GM21515 (cell line): ENCODE results near the gene LIN7A.

ENCODE experiments used
- ATAC-seq: cut with Tn5 transposase; IDR thresholded peaks from one replicate; pipeline ENCODE4 v1.9.1; 2021; ENCODE audit not compliant: unreplicated experiment

Gene LIN7A, protein sequence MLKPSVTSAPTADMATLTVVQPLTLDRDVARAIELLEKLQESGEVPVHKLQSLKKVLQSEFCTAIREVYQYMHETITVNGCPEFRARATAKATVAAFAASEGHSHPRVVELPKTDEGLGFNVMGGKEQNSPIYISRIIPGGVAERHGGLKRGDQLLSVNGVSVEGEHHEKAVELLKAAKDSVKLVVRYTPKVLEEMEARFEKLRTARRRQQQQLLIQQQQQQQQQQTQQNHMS

DNA sequence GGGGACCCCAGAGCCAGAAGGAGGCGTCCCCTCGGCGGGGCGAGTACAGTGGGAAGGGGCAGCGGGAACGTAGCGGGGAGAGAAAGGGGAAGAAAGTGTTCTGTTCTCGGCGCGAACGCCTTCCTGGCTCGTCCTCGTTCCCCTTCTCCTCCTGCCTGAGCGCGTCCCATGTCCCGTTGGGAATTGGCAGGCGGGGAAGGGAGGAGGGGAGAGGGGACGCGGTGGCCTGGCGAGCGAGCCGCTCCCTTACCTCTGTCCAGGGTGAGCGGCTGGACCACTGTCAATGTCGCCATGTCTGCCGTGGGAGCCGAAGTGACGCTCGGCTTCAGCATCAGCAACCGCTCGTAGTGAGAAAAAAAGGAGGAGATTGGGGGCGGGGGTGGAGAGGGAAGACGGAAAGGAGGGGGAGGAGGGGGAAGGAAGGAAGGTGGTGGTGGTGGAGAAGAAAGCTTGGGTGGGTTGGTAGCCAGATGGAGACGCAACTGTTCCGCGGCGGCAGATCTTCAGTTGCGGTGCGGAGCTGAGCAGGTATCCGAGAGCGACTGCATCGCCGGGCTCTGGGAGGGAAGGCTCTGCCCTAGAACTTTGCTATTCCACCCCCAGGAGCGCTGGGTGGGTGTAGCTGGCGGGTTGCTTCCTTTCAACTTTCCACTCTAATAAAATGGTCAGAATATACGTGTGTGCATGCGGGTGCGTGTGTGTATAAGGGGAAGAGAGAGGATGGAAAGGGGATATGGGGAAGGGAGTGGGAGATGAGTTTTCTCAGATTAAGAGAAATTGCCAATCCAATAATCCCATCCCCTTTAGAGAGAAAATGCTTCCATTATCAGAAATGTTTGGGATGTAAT, at the start of gene LIN7A:
Gene LIN7A (minus strand): TSS at position 544 of the 848 bp plus-strand sequence. CDS start 212 bp downstream, at position 332.
- ATAC-seq = peak; percentile 16

GRCh38 chr12:80986224-80986623, 48.5 kb upstream of the LIN7A start:
- no peak for ATAC-seq

DNA sequence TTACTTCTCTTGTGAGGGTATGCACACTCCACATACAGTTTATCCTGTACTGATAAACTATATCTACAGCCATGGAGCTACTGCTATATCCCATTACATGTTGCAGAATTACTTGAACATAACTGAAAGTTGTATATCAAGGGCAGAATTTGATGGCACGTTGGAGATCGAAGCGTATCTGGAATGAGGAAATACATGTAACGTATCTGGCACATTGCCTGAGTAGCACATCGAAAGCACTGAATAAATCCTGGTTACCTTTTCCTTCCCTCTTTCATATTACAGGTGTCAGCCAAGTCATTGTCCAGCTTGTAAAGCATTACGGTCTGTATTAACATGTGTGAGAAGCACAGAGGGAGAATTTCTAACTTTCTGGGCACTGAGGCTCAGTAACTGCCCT, 42.1 kb upstream of the LIN7A start:
- no peak for ATAC-seq

DNA sequence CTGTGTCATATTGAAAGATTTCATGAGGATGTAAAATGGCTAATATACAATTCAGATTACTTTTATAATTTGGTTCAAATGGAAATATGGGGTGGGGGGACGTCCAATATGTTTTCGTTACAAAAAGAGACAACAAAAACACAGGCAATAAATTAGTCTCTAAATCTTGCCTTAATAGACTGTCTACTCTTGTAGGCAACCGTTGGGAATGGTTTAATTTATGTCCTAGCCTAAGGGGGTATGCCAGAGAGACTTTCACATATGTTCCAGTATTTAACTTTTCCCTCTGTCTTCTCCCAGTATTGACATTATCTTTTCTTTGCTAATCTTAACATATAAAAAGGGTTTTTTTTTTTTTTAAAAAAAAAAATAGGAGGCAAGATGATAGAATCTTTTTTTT, 41.5 kb upstream of the LIN7A start:
- no peak for ATAC-seq

GRCh38 chr12:80977346-80977745, 39.6 kb upstream of the LIN7A start:
- ATAC-seq = no peak

DNA sequence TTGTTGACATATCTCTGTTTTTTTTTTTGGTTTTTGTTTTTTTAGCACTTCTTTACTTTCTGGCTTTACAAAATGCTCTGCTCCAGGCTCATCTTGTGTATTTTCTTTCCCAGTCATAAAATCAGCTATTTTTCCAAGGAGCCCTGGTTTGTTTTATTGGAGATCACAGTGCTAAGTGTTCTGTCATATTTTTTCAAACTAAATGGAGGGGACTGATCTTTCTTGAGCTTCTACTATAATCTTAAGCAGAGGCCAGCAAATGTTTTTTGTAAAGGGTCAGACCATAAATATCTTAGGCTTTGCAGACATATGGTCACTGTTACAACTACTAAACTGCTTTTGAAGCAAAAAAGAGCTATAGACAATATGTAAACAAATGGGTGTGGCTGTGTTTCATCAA, 30.6 kb upstream of the LIN7A start:
- no peak for ATAC-seq

GRCh38 chr12:80967565-80967964, 29.8 kb upstream of the LIN7A start:
- no peak for ATAC-seq

GRCh38 chr12:80966001-80966400, 28.3 kb upstream of the LIN7A start:
- no peak for ATAC-seq

GRCh38 chr12:80958162-80958561, 20.4 kb upstream of the LIN7A start:
- no peak for ATAC-seq

DNA sequence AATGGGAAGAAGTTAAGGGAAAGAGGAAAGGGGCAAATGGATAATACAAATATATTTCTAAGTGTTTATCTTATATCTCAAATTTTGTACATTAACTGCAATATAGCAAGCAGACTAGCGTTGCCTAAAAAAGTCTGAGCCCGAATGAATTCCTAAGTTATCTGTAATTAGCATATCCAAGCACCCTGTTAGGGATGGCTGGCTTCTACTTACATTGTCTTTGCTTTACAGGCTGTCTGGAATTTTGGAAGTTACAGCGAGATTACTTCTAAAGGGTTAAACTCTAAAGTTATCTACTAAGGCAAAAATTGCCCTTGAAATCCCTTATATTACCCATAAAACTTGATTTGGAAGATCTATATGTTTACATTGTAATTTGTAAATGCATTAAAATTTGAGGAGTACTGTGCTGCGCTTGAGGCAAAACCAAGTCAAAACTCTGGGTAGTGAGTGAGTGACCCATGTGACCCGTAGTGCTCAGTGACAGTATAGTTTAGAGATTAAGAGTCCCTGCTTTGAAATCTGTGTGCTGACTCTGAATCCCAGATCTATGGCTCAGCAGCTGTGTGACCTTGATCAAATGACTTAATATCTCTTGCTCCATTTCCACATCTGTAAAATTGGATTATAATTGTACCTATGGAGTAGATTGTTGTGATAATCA, 17.3 kb upstream of the LIN7A start:
- ATAC-seq = no peak

DNA sequence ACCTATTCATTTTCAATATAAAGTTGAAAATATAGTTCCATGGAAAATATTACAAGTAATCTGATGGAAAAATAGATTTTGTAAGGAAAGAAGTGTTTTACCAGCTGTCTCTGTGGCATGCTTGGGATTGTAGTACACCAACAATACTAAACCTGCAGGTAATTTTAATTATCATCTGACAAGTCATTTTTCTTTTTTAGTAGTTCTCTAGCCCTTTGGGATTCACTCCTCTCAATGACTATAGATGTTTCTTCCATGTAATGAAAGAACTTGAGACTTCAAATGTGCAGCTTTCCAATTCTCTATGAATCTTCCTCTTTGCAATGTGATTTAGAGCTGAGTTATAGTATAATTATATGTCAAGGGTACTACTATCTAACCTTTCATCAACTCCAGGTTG, 14.7 kb upstream of the LIN7A start:
- no peak for ATAC-seq

GRCh38 chr12:80946591-80946990, 8.9 kb upstream of the LIN7A start:
- no peak for ATAC-seq

- ATAC-seq = no peak
Observed at GRCh38 chr12:80943338-80943737, 5.6 kb upstream of the LIN7A start.

- no peak for ATAC-seq
Observed at GRCh38 chr12:80941916-80942315, 4.2 kb upstream of the LIN7A start.

- ATAC-seq = no peak
Observed at GRCh38 chr12:80939231-80939950, 1.7 kb upstream of the LIN7A start.

DNA sequence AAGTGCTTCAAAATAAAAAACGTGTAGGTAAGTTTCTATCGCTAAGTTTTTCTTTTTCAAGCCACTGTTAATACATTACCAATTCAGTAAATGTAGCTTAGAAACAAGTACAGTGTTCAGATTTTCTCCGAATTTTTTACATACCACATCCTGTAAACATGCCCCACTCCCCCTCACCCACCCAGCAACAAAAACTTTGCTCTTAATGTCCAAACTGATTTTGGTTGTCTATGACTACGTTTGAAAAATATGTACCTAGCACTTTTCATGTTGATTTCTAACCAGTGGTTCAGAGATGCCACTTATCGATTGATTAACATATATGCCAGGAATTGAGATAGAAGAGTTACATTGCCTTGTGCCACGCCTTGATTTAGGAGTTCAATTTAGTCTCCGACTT, 663 bp upstream of the LIN7A start:
- no peak for ATAC-seq

GRCh38 chr12:80936642-80937390, 918 bp downstream of the LIN7A start:
- ATAC-seq = peak; percentile 49

DNA sequence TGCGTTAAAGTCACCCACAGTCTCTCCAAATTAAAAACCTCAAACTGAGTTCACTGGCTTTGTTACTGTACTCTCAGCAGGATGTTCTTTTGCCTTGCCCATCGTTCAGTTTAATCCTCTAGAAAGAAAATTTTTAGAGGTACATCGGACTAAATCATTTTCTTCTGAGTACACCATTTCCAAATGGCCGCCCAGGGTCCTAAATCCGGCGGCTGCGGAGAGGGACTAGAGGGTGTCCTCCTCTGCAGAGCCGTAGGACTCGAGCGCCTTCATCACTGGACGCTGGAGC, 1.4 kb downstream of the LIN7A start:
- ATAC-seq = no peak

- no peak for ATAC-seq
Observed at GRCh38 chr12:80935111-80935510, 2.6 kb downstream of the LIN7A start.

DNA sequence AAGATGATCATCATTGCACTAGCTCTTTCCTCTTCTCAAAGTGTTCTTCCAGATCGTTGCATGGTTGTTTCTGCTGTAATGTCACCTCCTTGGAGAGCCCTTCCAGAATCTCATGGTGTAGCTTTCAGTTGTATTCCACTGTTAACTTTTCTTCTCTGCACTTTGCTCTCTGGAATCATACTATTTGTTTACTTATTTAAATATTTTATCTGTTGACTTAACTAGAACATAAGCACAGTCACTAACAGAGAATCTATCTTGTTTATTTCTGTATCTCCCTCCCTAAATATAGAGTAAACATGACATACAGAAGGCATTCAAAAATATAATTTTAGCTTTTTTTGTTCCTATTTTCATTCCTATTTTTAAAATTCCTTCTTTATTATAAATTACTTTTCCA, 11.8 kb downstream of the LIN7A start:
- no peak for ATAC-seq

DNA sequence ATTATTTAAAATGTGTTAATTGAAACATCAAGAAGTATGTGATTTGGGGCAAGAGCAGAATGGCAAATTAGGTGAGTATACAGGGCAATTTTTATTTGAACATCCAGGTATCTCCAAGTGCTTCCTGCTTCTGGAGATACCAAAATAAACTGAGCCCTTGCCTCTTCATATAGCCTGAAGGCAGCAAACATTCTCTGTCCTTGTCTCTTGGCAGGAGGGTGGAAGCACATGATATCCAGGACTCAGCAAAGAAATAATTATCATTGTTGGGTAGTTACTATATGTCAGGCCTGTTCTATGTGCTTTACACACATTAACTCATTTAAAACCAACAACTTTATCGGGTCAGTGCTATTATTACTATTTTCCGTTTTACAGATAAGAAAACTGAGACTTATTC, 12.5 kb downstream of the LIN7A start:
- ATAC-seq = no peak
